ENCODE data around the gene LIPM.

DNA sequence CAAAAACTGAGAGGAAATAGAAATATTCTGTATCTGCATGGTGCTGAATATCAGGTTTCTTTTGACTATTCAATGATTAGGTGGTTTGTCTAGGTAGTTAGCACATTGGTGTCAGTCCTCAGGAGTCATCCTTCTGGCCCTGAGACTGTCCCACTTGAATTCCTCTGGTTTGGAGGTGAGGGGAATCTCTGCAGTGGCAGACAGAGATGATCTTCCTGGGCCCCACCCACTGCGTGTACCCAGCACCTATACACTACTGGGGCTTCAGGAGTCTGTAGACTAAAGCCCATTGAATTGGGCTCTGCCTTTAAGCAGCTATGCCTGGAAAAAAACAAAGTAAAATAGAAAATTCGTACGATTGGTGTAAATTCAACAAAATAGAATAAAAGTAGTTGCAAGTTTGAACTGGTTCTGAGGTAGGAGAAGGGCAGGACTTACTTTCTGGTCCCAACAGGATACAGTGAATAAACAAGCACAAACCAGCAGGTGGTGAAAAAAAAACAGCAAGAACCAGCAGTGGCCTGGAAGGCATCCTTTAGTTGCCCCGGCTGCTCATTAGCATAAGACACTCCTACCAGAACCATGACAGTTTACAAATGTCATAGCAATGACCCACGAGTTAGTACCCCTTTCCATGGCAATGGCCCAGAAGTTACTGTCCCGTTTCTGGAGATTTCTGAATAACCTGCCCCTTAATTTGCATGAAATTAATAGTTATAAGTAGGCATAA lies 1.7 kb downstream of the LIPM start:
- TF ChIP-seq, protein P1, sequence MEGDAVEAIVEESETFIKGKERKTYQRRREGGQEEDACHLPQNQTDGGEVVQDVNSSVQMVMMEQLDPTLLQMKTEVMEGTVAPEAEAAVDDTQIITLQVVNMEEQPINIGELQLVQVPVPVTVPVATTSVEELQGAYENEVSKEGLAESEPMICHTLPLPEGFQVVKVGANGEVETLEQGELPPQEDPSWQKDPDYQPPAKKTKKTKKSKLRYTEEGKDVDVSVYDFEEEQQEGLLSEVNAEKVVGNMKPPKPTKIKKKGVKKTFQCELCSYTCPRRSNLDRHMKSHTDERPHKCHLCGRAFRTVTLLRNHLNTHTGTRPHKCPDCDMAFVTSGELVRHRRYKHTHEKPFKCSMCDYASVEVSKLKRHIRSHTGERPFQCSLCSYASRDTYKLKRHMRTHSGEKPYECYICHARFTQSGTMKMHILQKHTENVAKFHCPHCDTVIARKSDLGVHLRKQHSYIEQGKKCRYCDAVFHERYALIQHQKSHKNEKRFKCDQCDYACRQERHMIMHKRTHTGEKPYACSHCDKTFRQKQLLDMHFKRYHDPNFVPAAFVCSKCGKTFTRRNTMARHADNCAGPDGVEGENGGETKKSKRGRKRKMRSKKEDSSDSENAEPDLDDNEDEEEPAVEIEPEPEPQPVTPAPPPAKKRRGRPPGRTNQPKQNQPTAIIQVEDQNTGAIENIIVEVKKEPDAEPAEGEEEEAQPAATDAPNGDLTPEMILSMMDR (CRISPR knock-in tag; IDR thresholded peaks at IDR 0.05) = no peak
- TF ChIP-seq AHDC1 (CRISPR knock-in tag; IDR thresholded peaks at IDR 0.05; ENCODE audit: borderline replicate concordance) (no peak), ZNF225 (CRISPR knock-in tag; IDR thresholded peaks at IDR 0.05) (no peak), YY1 (IDR thresholded peaks at IDR 0.05; ENCODE audit: insufficient read depth, insufficient replicate concordance, low read depth, low read length) (no peak)
- TF ChIP-seq, protein P2, sequence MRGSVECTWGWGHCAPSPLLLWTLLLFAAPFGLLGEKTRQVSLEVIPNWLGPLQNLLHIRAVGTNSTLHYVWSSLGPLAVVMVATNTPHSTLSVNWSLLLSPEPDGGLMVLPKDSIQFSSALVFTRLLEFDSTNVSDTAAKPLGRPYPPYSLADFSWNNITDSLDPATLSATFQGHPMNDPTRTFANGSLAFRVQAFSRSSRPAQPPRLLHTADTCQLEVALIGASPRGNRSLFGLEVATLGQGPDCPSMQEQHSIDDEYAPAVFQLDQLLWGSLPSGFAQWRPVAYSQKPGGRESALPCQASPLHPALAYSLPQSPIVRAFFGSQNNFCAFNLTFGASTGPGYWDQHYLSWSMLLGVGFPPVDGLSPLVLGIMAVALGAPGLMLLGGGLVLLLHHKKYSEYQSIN (CRISPR knock-in tag; IDR thresholded peaks at IDR 0.05; ENCODE audit: borderline replicate concordance) = no peak
